K562 (cell line): ENCODE measurements around the gene LYPD6B. TPM values are rescaled to one million over a fixed set of nuclear protein-coding genes. Genes with fewer than 3 reads are reported as not detected.

Source experiments
- AFF1 ChIP-seq, 2 experiments: fragments of 450-650 bp; IDR thresholded peaks; 2 replicates each; pipeline ENCODE4 v1.6.1; 2018; ENCODE audit warnings: mild to moderate bottlenecking in 2 of 2, low read depth in 1 of 2; ENCODE audit not compliant: partially characterized antibody in 2 of 2
- CHD2 ChIP-seq: IDR thresholded peaks from 2 replicates; pipeline ENCODE4 v1.6.1; 2011; ENCODE audit warnings: low read depth, low read length
- CREB5 ChIP-seq: fragments of 250-450 bp; sonication (Bioruptor Pico); IDR thresholded peaks from 2 replicates; pipeline ENCODE4 v1.5.0; 2020; ENCODE audit warnings: mild to moderate bottlenecking
- EP300 ChIP-seq: IDR thresholded peaks from 2 replicates; pipeline ENCODE4 v1.6.1; 2012; ENCODE audit warnings: low read length, improper control_type of control experiment
- HDAC2 ChIP-seq: fragments of 450-650 bp; IDR thresholded peaks from 2 replicates; pipeline ENCODE4 v1.6.1; 2016; ENCODE audit warnings: mild to moderate bottlenecking
- HSF4 ChIP-seq: fragments of 250-450 bp; sonication (Bioruptor Pico); IDR thresholded peaks from 2 replicates; pipeline ENCODE4 v2.1.2; 2022; ENCODE audit warnings: mild to moderate bottlenecking, moderate library complexity, borderline replicate concordance
- MAFK ChIP-seq: IDR thresholded peaks from 2 replicates; pipeline ENCODE4 v1.6.1; 2011; ENCODE audit warnings: low read length, improper control_type of control experiment
- MIER1 ChIP-seq: fragments of 450-650 bp; IDR thresholded peaks from 2 replicates; pipeline ENCODE4 v1.6.1; 2016; ENCODE audit warnings: antibody characterized with exemption, mild to moderate bottlenecking, low read depth
- MNT ChIP-seq, 2 experiments: fragments of 450-650 bp; conservative IDR thresholded peaks; 2 replicates each; pipeline ENCODE4 v1.6.1; 2017; ENCODE audit warnings: mild to moderate bottlenecking in 2 of 2, moderate library complexity in 2 of 2
- OTX1 ChIP-seq: fragments of 450-650 bp; formaldehyde crosslinking; IDR thresholded peaks from 2 replicates; pipeline ENCODE4 v1.4.0; 2022; ENCODE audit warnings: mild to moderate bottlenecking
- SIX5 ChIP-seq, 2 experiments: IDR thresholded peaks; 2 replicates each; pipeline ENCODE4 v1.6.1; 2011; ENCODE audit warnings: low read length in 2 of 2, borderline replicate concordance in 1 of 2, low read depth in 1 of 2, mild to moderate bottlenecking in 1 of 2, moderate library complexity in 1 of 2; ENCODE audit not compliant: insufficient read depth in 1 of 2
- SRSF7 ChIP-seq: fragments of 200-400 bp; formaldehyde crosslinking; optimal IDR thresholded peaks from 2 replicates; pipeline ENCODE3; 2017; ENCODE audit warnings: mild to moderate bottlenecking, low read depth, low read length
- ZNF518B ChIP-seq: fragments of 250-450 bp; sonication (Bioruptor Pico); IDR thresholded peaks from 2 replicates; pipeline ENCODE4 v1.5.0; 2021; ENCODE audit warnings: mild to moderate bottlenecking, moderate library complexity
- ZNF586 ChIP-seq: fragments of 450-650 bp; formaldehyde crosslinking; conservative IDR thresholded peaks from 2 replicates; pipeline ENCODE4 v1.4.0; 2020; ENCODE audit warnings: mild to moderate bottlenecking, moderate library complexity
- ZNF639 ChIP-seq, 2 experiments: fragments of 200-800 bp in 1 of 2; sonication (Bioruptor generic) in 1 of 2; sonication (generic) in 1 of 2; formaldehyde crosslinking in 1 of 2; IDR thresholded peaks in 1 of 2; conservative IDR thresholded peaks in 1 of 2; 2 replicates each; pipeline versions ENCODE4 v1.5.0 to v1.6.1; 2016 to 2020; ENCODE audit warnings: missing compliant biosample characterization in 1 of 2, missing genetic modification characterization in 1 of 2, missing genetic modification reagents in 1 of 2
- ZSCAN29 ChIP-seq: fragments of 450-650 bp; IDR thresholded peaks from 2 replicates; pipeline ENCODE4 v1.6.1; 2017
- polyA plus RNA-seq, 8 experiments: library from polyadenylated mRNA; depleted of rRNA in 4 of 8; stranded (reverse) in 5 of 8; unstranded in 3 of 8; fragments of >200 nt; fragmentation: Nextera tagmentation in 2 of 8; fragmentation: Illumina TruSeq in 1 of 8; extraction: Ambion mirVana in 2 of 8; extraction: Trizol in 1 of 8; gene quantifications; 2 replicates each; pipeline versions ENCODE4 v1.2.1 to v1.2.3, GENCODE V29; 2011 to 2014; ENCODE audit warnings: inconsistent platforms in 1 of 8, missing spikeins in 1 of 8
- total RNA-seq, 7 experiments: library from RNA; depleted of rRNA in 6 of 7; stranded (reverse); fragments of >200 nt in 6 of 7; fragmentation: Illumina TruSeq in 2 of 7; extraction: Trizol in 2 of 7; gene quantifications; 2 replicates each; pipeline versions ENCODE4 v1.2.1 to v1.2.3, GENCODE V29; 2011 to 2021; ENCODE audit warnings: low replicate concordance in 1 of 7

Gene LYPD6B
- total and polyA plus RNA-seq, 9 of the 15 experiments (the other 6 are each of a cell fraction or from before 2014, with no cell fraction given) = not detected

GRCh38 chr2:149115781-149116180, 77.3 kb downstream of the LYPD6B start (continued):
- TF ChIP-seq SRSF7 = no peak
- no peak for TF ChIP-seq CHD2
- no peak for TF ChIP-seq AFF1 (IDR thresholded peaks at IDR 0.05; ENCODE audit: low read depth in 1 of 2, partially characterized antibody in 2 of 2)
- no peak for TF ChIP-seq CREB5
- no peak for TF ChIP-seq ZSCAN29
- no peak for TF ChIP-seq OTX1 (CRISPR knock-in tag)
- TF ChIP-seq SIX5 (IDR thresholded peaks at IDR 0.05; ENCODE audit: borderline replicate concordance in 1 of 2, insufficient read depth in 1 of 2, low read depth in 1 of 2, low read length in 2 of 2) = no peak
- no peak for TF ChIP-seq MIER1
- no peak for TF ChIP-seq MNT (conservative IDR thresholded peaks at IDR 0.05)
- TF ChIP-seq ZNF586 = no peak
- TF ChIP-seq ZNF639 (CRISPR knock-in tag; conservative IDR thresholded peaks at IDR 0.05 in 1 of 2, IDR thresholded peaks at IDR 0.05 in 1 of 2) = no peak
- no peak for TF ChIP-seq HDAC2
- no peak for TF ChIP-seq HSF4
- no peak for TF ChIP-seq EP300
- no peak for TF ChIP-seq ZNF518B (CRISPR knock-in tag)
- no peak for TF ChIP-seq MAFK
